GM21723 (cell line): ENCODE measurements around the gene DDX20.
"Not testable (repeated sequence)": the region's sequence is repeated elsewhere in the genome, so short reads cannot be mapped to it uniquely, and the experiment has no call there.

Experiments
- ATAC-seq: cut with Tn5 transposase; IDR thresholded peaks from one replicate; pipeline ENCODE4 v1.9.1; 2021; ENCODE audit warnings: mild to moderate bottlenecking, moderate library complexity; ENCODE audit not compliant: unreplicated experiment

The DDX20 gene

GRCh38 chr1:111784273-111784901, 28.7 kb downstream of the DDX20 start:
- no peak for ATAC-seq

- ATAC-seq, result no peak
Observed at GRCh38 chr1:111786669-111787207, 31.0 kb downstream of the DDX20 start.

GRCh38 chr1:111789142-111789541, 33.4 kb downstream of the DDX20 start:
- ATAC-seq, result no peak

- no peak for ATAC-seq
Observed at GRCh38 chr1:111789666-111790316, 34.1 kb downstream of the DDX20 start.

GRCh38 chr1:111791776-111792175, 36.1 kb downstream of the DDX20 start:
- ATAC-seq, result no peak

- no peak for ATAC-seq
Observed at GRCh38 chr1:111792249-111792648, 36.5 kb downstream of the DDX20 start.

- no peak for ATAC-seq
Observed at GRCh38 chr1:111793923-111794322, 38.2 kb downstream of the DDX20 start.

GRCh38 chr1:111795401-111795800, 39.7 kb downstream of the DDX20 start:
- no peak for ATAC-seq

GRCh38 chr1:111798580-111798979, 42.9 kb downstream of the DDX20 start:
- no peak for ATAC-seq

- ATAC-seq, result not testable (repeated sequence)
Observed at GRCh38 chr1:111799722-111800121, 44.0 kb downstream of the DDX20 start.

GRCh38 chr1:111801071-111801850, 45.6 kb downstream of the DDX20 start:
- ATAC-seq, result no peak

GRCh38 chr1:111802110-111802509, 46.4 kb downstream of the DDX20 start:
- ATAC-seq, result no peak

- ATAC-seq, result no peak
Observed at GRCh38 chr1:111802984-111803383, 47.3 kb downstream of the DDX20 start.

- ATAC-seq, result no peak
Observed at GRCh38 chr1:111803951-111804350, 48.2 kb downstream of the DDX20 start.

GRCh38 chr1:111804776-111805175, 49.1 kb downstream of the DDX20 start:
- no peak for ATAC-seq

- no peak for ATAC-seq
Observed at GRCh38 chr1:111805251-111805650, 49.5 kb downstream of the DDX20 start.

GRCh38 chr1:111811891-111812290, 56.2 kb downstream of the DDX20 start:
- no peak for ATAC-seq

- ATAC-seq, result no peak
Observed at GRCh38 chr1:111812306-111812705, 56.6 kb downstream of the DDX20 start.

- ATAC-seq, result no peak
Observed at GRCh38 chr1:111813440-111814304, 58.0 kb downstream of the DDX20 start.

- no peak for ATAC-seq
Observed at GRCh38 chr1:111814305-111814628, 58.6 kb downstream of the DDX20 start.

- no peak for ATAC-seq
Observed at GRCh38 chr1:111814642-111815041, 58.9 kb downstream of the DDX20 start.
